ENCODE results near the gene GALNT7.

GALNT7 gene

GRCh38 chr4:173258866-173259265 lies 90.3 kb downstream of the GALNT7 start:
- Histone ChIP-seq H3K27ac (no peak overlapping the region), H3K36me3 (replicated peaks) (no peaks in the 10 kb centered on the region), H3K27me3 (replicated peaks) (no peaks in the 10 kb centered on the region), H3K4me3 (ENCODE audit: low read depth, low read length) (no peak overlapping the region)
- no peak for TF ChIP-seq CTCF (IDR thresholded peaks at IDR 0.05; ENCODE audit: low read depth, low read length, missing control alignments)
- in situ Hi-C loops (cut with HindIII; ENCODE audit: low pct_ligation_motif_present, low sequenced_read_pairs) = loop anchor here (25.0 kb wide), 1 partner anchor 247 kb away; no protein-coding TSS in a partner anchor
- DNase-seq = no peak

- H3K27me3 ChIP-seq (replicated peaks) = no peaks in the 10 kb centered on the region
- H3K36me3 ChIP-seq (replicated peaks) = no peaks in the 10 kb centered on the region
- in situ Hi-C loops (cut with HindIII; ENCODE audit: low pct_ligation_motif_present, low sequenced_read_pairs) = loop anchor here (25.0 kb wide), 1 partner anchor 247 kb away; no protein-coding TSS in a partner anchor
- no peak for DNase-seq
- peak; percentile 33 for TF ChIP-seq CTCF (IDR thresholded peaks at IDR 0.05; ENCODE audit: low read depth, low read length, missing control alignments)
- H3K27ac ChIP-seq = no peak overlapping the region
- H3K4me3 ChIP-seq (ENCODE audit: low read depth, low read length) = no peak overlapping the region
Measured at GRCh38 chr4:173259310-173259709, 90.7 kb downstream of the GALNT7 start.

GRCh38 chr4:173261052-173261451 lies 92.4 kb downstream of the GALNT7 start:
- DNase-seq = no peak
- Histone ChIP-seq H3K27me3 (replicated peaks) (no peaks in the 10 kb centered on the region), H3K4me3 (ENCODE audit: low read depth, low read length) (no peak overlapping the region), H3K36me3 (replicated peaks) (no peaks in the 10 kb centered on the region), H3K27ac (no peak overlapping the region)
- in situ Hi-C loops (cut with HindIII; ENCODE audit: low pct_ligation_motif_present, low sequenced_read_pairs) = loop anchor here (25.0 kb wide), 1 partner anchor 249 kb away; no protein-coding TSS in a partner anchor
- no peak for TF ChIP-seq CTCF (IDR thresholded peaks at IDR 0.05; ENCODE audit: low read depth, low read length, missing control alignments)

GRCh38 chr4:173262375-173262774 lies 93.8 kb downstream of the GALNT7 start:
- H3K27me3 ChIP-seq (replicated peaks) = no peaks in the 10 kb centered on the region
- no peaks in the 10 kb centered on the region for H3K36me3 ChIP-seq (replicated peaks)
- DNase-seq = no peak
- in situ Hi-C loops (cut with HindIII; ENCODE audit: low pct_ligation_motif_present, low sequenced_read_pairs) = loop anchor here (25.0 kb wide), 1 partner anchor 250 kb away; no protein-coding TSS in a partner anchor
- no peak overlapping the region for H3K4me3 ChIP-seq (ENCODE audit: low read depth, low read length)
- TF ChIP-seq CTCF (IDR thresholded peaks at IDR 0.05; ENCODE audit: low read depth, low read length, missing control alignments) = no peak
- no peak overlapping the region for H3K27ac ChIP-seq

- TF ChIP-seq CTCF (IDR thresholded peaks at IDR 0.05; ENCODE audit: low read depth, low read length, missing control alignments) = no peak
- in situ Hi-C loops (cut with HindIII; ENCODE audit: low pct_ligation_motif_present, low sequenced_read_pairs) = loop anchor here (25.0 kb wide), 1 partner anchor 252 kb away; no protein-coding TSS in a partner anchor
Measured at GRCh38 chr4:173264245-173264644, 95.6 kb downstream of the GALNT7 start.

GRCh38 chr4:173264684-173265185 lies 96.1 kb downstream of the GALNT7 start:
- Histone ChIP-seq H3K27ac (no peak overlapping the region), H3K4me3 (ENCODE audit: low read depth, low read length) (no peak overlapping the region)

More at GRCh38 chr4:173264245-173264644, 95.6 kb downstream of the GALNT7 start:
- Histone ChIP-seq H3K27ac (no peak overlapping the region), H3K36me3 (replicated peaks) (no peaks in the 10 kb centered on the region), H3K4me3 (ENCODE audit: low read depth, low read length) (no peak overlapping the region), H3K27me3 (replicated peaks) (no peaks in the 10 kb centered on the region)
- DNase-seq = no peak

More at GRCh38 chr4:173264684-173265185, 96.1 kb downstream of the GALNT7 start:
- DNase-seq = peak; percentile 22
- Histone ChIP-seq H3K36me3 (replicated peaks) (no peaks in the 10 kb centered on the region), H3K27me3 (replicated peaks) (no peaks in the 10 kb centered on the region)
- in situ Hi-C loops (cut with HindIII; ENCODE audit: low pct_ligation_motif_present, low sequenced_read_pairs) = loop anchor here (25.0 kb wide), 1 partner anchor 252 kb away; no protein-coding TSS in a partner anchor
- no peak for TF ChIP-seq CTCF (IDR thresholded peaks at IDR 0.05; ENCODE audit: low read depth, low read length, missing control alignments)

Data from brain microvascular endothelial cell (primary cell).